Measurements from ENCODE around the gene HYAL2. TPM values are rescaled to one million over a fixed set of nuclear protein-coding genes. Genes with fewer than 3 reads are reported as not detected.

Gene HYAL2
- total and polyA plus RNA-seq, 8 donors = 67.2 to 171 (median 91.3) TPM

GRCh38 chr3:50302095-50303012 is 20.2 kb downstream of the HYAL2 start:
- H3K27me3 ChIP-seq = no peaks in the 10 kb centered on the region
- DNase-seq (peak in 1 of 4 donors; percentile 76), ATAC-seq (no peak)
- TF ChIP-seq, protein P1, sequence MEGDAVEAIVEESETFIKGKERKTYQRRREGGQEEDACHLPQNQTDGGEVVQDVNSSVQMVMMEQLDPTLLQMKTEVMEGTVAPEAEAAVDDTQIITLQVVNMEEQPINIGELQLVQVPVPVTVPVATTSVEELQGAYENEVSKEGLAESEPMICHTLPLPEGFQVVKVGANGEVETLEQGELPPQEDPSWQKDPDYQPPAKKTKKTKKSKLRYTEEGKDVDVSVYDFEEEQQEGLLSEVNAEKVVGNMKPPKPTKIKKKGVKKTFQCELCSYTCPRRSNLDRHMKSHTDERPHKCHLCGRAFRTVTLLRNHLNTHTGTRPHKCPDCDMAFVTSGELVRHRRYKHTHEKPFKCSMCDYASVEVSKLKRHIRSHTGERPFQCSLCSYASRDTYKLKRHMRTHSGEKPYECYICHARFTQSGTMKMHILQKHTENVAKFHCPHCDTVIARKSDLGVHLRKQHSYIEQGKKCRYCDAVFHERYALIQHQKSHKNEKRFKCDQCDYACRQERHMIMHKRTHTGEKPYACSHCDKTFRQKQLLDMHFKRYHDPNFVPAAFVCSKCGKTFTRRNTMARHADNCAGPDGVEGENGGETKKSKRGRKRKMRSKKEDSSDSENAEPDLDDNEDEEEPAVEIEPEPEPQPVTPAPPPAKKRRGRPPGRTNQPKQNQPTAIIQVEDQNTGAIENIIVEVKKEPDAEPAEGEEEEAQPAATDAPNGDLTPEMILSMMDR (IDR thresholded peaks at IDR 0.05) = no peak
- H3K4me3 ChIP-seq = peak overlapping the region; percentile 19 to 68
- H3K36me3 ChIP-seq = no peaks in the 10 kb centered on the region
- no peaks in the 10 kb centered on the region for H3K9me3 ChIP-seq
- intact Hi-C loops (cut with DNase I) = no loop called here
- H3K27ac ChIP-seq = peak overlapping the region; percentile 83 to 92
- peaks cover 36 to 58% of the 10 kb centered on the region in 2 donors for H3K4me1 ChIP-seq

- ATAC-seq (no peak), DNase-seq (no peak)
- Histone ChIP-seq H3K36me3 (peaks cover 0 to 5% of the 10 kb centered on the region in 2 donors), H3K9me3 (no peaks in the 10 kb centered on the region), H3K4me1 (peaks cover 36 to 58% of the 10 kb centered on the region in 2 donors), H3K4me3 (peak overlapping the region in 1 of 2 donors; percentile 68), H3K27me3 (no peaks in the 10 kb centered on the region), H3K27ac (peak overlapping the region; percentile 92 to 95)
- intact Hi-C loops (cut with DNase I) = no loop called here
- TF ChIP-seq, protein P1 (IDR thresholded peaks at IDR 0.05) = no peak
These were observed 21.8 kb downstream of the HYAL2 start for GRCh38 chr3:50300681-50301254.

- DNase-seq (peak in 1 of 4 donors; percentile 83), ATAC-seq (peak; percentile 6)
- peak overlapping the region; percentile 92 to 95 for H3K27ac ChIP-seq
- TF ChIP-seq, protein P1 (IDR thresholded peaks at IDR 0.05) = peak in 1 of 2 donors; percentile 4
- H3K4me1 ChIP-seq = peaks cover 36 to 58% of the 10 kb centered on the region in 2 donors
- no peaks in the 10 kb centered on the region for H3K27me3 ChIP-seq
- H3K9me3 ChIP-seq = no peaks in the 10 kb centered on the region
- intact Hi-C loops (cut with DNase I) = no loop called here
- H3K36me3 ChIP-seq = peaks cover 0 to 5% of the 10 kb centered on the region in 2 donors
- H3K4me3 ChIP-seq = peak overlapping the region; percentile 12 to 68
These were observed 22.4 kb downstream of the HYAL2 start for GRCh38 chr3:50299929-50300680.

- peak overlapping the region; percentile 92 to 95 for H3K27ac ChIP-seq
- H3K9me3 ChIP-seq = no peaks in the 10 kb centered on the region
- no peaks in the 10 kb centered on the region for H3K27me3 ChIP-seq
- TF ChIP-seq, protein P1 (IDR thresholded peaks at IDR 0.05) = no peak
- H3K36me3 ChIP-seq = peaks cover 0 to 5% of the 10 kb centered on the region in 2 donors
- peaks cover 36 to 58% of the 10 kb centered on the region in 2 donors for H3K4me1 ChIP-seq
- intact Hi-C loops (cut with DNase I) = no loop called here
- DNase-seq (no peak), ATAC-seq (no peak)
- peak overlapping the region; percentile 12 to 68 for H3K4me3 ChIP-seq
These were observed 23.0 kb downstream of the HYAL2 start for GRCh38 chr3:50299638-50299928.

Measured in left lung (tissue), 10 donors.